Brain microvascular endothelial cell (primary cell): Measurements from ENCODE around the gene KRTAP4-7.
"Not testable (repeated sequence)": the region's sequence is repeated elsewhere in the genome, so short reads cannot be mapped to it uniquely, and the experiment has no call there.

ENCODE experiments used
- DNase-seq: peaks from one replicate; pipeline ENCODE4 v3.0.0-alpha.2; 2020
- H3K27ac ChIP-seq: fragments of 250-450 bp; sonication (Bioruptor Pico); 2 replicates; pipeline ENCODE4 v1.5.1; 2020; ENCODE audit warnings: mild to moderate bottlenecking, moderate library complexity
- H3K27me3 ChIP-seq: fragments of 250-450 bp; sonication (Bioruptor Pico); replicated peaks from 2 replicates; pipeline ENCODE4 v1.5.1; 2020; ENCODE audit warnings: mild to moderate bottlenecking
- H3K36me3 ChIP-seq: fragments of 250-450 bp; sonication (Bioruptor Pico); replicated peaks from 2 replicates; pipeline ENCODE4 v1.5.1; 2020; ENCODE audit warnings: mild to moderate bottlenecking
- H3K4me3 ChIP-seq: 2 replicates; pipeline ENCODE4 v1.5.1; 2011; ENCODE audit warnings: low read depth, mild to moderate bottlenecking, control low read depth, low read length, moderate library complexity
- CTCF ChIP-seq: IDR thresholded peaks from 2 replicates; pipeline ENCODE4 v1.5.1; 2011; ENCODE audit warnings: low read depth, mild to moderate bottlenecking, moderate library complexity, low read length, control low read depth, inconsistent platforms; ENCODE audit errors: missing control alignments
- in situ Hi-C: cut with HindIII; loops from 2 replicates; pipeline ENCODE4 v1.10.0; 2017; ENCODE audit warnings: low sequenced_read_pairs, low pct_ligation_motif_present

The KRTAP4-7 gene

GRCh38 chr17:41121742-41122141, 37.8 kb downstream of the KRTAP4-7 start:
- no peaks in the 10 kb centered on the region for H3K36me3 ChIP-seq

GRCh38 chr17:41123292-41123990, 39.5 kb downstream of the KRTAP4-7 start:
- DNase-seq, H3K4me3 ChIP-seq, H3K36me3 ChIP-seq, in situ Hi-C loops, H3K27me3 ChIP-seq, H3K27ac ChIP-seq: not testable (repeated sequence)

More at GRCh38 chr17:41121742-41122141, 37.8 kb downstream of the KRTAP4-7 start:
- H3K4me3 ChIP-seq, result no peak overlapping the region
- DNase-seq, result no peak
- no peak overlapping the region for H3K27ac ChIP-seq
- in situ Hi-C loops, result no loop called here
- no peaks in the 10 kb centered on the region for H3K27me3 ChIP-seq
- no peak for TF ChIP-seq CTCF

- H3K27ac ChIP-seq, DNase-seq, H3K4me3 ChIP-seq, in situ Hi-C loops, H3K36me3 ChIP-seq, H3K27me3 ChIP-seq: not testable (repeated sequence)
These were observed 40.0 kb downstream of the KRTAP4-7 start, which contains the start of gene KRTAP4-12 for GRCh38 chr17:41123991-41124371. Gene KRTAP4-12 (minus strand): TSS chr17:41124182. CDS start chr17:41124122, 60 bp downstream.

GRCh38 chr17:41125064-41125463, 41.1 kb downstream of the KRTAP4-7 start:
- in situ Hi-C loops, result no loop called here
- TF ChIP-seq CTCF, result no peak
- Histone ChIP-seq H3K36me3 (no peaks in the 10 kb centered on the region), H3K4me3 (no peak overlapping the region), H3K27me3 (no peaks in the 10 kb centered on the region), H3K27ac (no peak overlapping the region)
- no peak for DNase-seq

GRCh38 chr17:41126412-41126811, 42.5 kb downstream of the KRTAP4-7 start:
- H3K36me3 ChIP-seq, result no peaks in the 10 kb centered on the region
- H3K27me3 ChIP-seq, result no peaks in the 10 kb centered on the region
- no peak for TF ChIP-seq CTCF
- no peak overlapping the region for H3K4me3 ChIP-seq
- in situ Hi-C loops, result no loop called here
- DNase-seq, result no peak
- H3K27ac ChIP-seq, result no peak overlapping the region

- Histone ChIP-seq H3K27ac (no peak overlapping the region), H3K36me3 (no peaks in the 10 kb centered on the region), H3K27me3 (no peaks in the 10 kb centered on the region), H3K4me3 (no peak overlapping the region)
- no peak for TF ChIP-seq CTCF
- in situ Hi-C loops, result no loop called here
- DNase-seq, result no peak
These were observed 43.4 kb downstream of the KRTAP4-7 start for GRCh38 chr17:41127371-41127770.

- Histone ChIP-seq H3K4me3 (no peak overlapping the region), H3K36me3 (no peaks in the 10 kb centered on the region), H3K27me3 (no peaks in the 10 kb centered on the region), H3K27ac (no peak overlapping the region)
- no peak for TF ChIP-seq CTCF
- DNase-seq, result no peak
- in situ Hi-C loops, result no loop called here
These were observed 48.0 kb downstream of the KRTAP4-7 start for GRCh38 chr17:41131979-41132378.
